Right renal pelvis (tissue), 4 donors: Measurements from ENCODE around the gene MCM8. TPM values are rescaled to one million over a fixed set of nuclear protein-coding genes. Genes with fewer than 3 reads are reported as not detected.

Source experiments
- DNase-seq, 4 donors: peaks; one replicate each; pipeline ENCODE4 v3.0.0-alpha.2; 2013; ENCODE audit warnings: low read depth in 4 of 4, low spot score in 3 of 4, missing footprints in 1 of 4
- polyA plus RNA-seq, 4 donors: library from polyadenylated mRNA; unstranded; fragments of 120-200 nt; gene quantifications; one replicate each; pipeline ENCODE4 v1.2.1, GENCODE V29; 2013; ENCODE audit not compliant: insufficient read length in 4 of 4

Gene MCM8
- polyA plus RNA-seq = 10 to 100 TPM; 12.6 to 15.4 (median 14.7) TPM

GRCh38 chr20:5950271-5951031 lies at the start of gene MCM8, which contains the start of gene TRMT6:
MCM8 (plus strand) TSS chr20:5950652; CDS start chr20:5952016, 1,364 bp downstream.
TRMT6 (minus strand) TSS chr20:5950533; CDS start chr20:5950405, 128 bp downstream.
- peak; percentile 88 to 93 (median 91) for DNase-seq

GRCh38 chr20:5900908-5901307 lies 49.5 kb upstream of the MCM8 start:
- DNase-seq = no peak

- DNase-seq = no peak
These were observed 41.5 kb upstream of the MCM8 start for GRCh38 chr20:5908981-5909380.

DNA sequence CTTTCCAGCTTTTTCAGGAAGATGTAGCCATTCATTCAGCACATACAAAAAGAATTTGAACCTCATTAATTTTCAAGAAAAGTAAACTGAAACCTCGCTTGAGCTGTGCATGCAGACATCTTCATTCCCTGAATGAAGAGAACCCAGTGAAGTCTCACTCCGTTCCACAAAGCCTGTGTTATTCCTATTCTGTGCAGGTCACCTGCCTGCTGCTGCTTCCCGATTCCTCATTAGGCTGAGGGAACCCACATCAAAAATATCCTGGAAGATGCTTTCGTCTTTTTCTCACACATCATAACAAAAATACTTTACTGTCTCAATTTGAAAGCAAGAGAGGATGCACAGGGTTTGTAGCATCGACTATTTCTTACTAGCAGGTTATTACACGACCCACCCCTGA lies 40.3 kb upstream of the MCM8 start:
- no peak for DNase-seq

GRCh38 chr20:5913166-5913565 lies 37.3 kb upstream of the MCM8 start:
- DNase-seq = no peak

GRCh38 chr20:5914859-5915258 lies 35.6 kb upstream of the MCM8 start:
- DNase-seq = no peak

GRCh38 chr20:5918856-5919625 lies 31.4 kb upstream of the MCM8 start:
- no peak for DNase-seq

DNA sequence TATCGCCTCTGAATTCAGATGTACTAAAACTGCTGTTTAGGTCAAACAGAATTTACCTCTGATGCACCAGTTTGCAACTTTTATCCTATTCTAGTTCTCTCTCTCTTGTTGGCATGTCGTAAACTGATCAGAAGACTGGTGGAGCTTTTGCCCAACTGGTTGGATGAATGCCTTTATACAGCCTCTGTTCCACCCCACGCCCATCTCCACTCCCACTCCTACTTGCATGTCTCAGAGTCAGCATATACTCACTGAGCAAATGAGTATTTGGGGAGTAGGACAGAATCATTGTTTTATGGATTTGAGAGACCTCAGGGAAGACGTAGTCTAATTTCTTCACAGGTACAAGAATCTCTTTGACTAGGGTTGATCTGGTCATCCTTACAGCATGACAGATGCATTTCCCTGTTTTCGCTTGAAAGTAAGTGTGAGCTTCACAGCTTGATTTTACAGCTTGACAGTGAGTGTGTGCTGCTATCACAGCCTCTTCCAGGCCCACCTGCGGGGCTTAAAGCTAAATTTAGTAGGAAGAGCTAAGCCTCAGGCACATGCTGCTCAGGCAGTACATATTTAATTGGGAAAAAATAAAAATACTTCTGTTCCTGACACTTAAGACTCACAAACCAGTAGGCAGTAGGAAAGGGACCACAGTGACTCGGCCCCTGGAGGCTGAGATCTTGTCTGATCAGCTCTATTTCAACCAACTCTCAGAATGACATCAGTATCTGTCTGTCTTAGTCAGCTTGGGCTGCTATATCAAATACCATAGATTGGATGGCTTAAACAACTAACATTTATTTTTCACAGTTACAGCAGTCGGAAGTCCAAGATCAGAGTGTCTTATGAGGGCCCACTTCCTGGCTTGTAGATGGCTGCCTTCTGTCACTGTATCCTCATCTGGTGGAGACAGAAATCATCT lies 30.6 kb upstream of the MCM8 start:
- DNase-seq = no peak

DNA sequence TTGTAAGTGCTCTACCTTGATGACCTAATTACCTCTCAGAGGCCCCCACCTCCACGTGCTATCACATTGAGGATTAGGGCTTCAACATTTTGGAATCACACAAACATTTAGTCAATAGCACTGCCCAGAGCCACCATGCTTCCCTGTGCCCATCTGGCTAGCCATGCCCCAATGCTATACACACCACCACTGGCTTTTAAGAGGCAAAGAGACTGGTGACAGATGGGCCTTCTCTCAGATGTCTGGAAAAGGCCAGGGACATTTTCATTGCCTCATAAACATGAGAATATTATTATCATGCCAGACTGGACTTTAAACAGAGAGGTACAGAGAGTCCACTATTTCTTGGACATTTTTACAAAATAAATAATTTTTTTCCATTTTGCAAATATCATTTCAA lies 29.9 kb upstream of the MCM8 start:
- DNase-seq = no peak

GRCh38 chr20:5923493-5923892 lies 27.0 kb upstream of the MCM8 start:
- no peak for DNase-seq

GRCh38 chr20:5925551-5925950 lies 24.9 kb upstream of the MCM8 start:
- DNase-seq = no peak

- DNase-seq = no peak
These were observed 22.5 kb upstream of the MCM8 start for GRCh38 chr20:5927749-5928462.

GRCh38 chr20:5928836-5929715 lies 21.4 kb upstream of the MCM8 start:
- no peak for DNase-seq

- no peak for DNase-seq
These were observed 19.0 kb upstream of the MCM8 start for GRCh38 chr20:5931411-5931810.

DNA sequence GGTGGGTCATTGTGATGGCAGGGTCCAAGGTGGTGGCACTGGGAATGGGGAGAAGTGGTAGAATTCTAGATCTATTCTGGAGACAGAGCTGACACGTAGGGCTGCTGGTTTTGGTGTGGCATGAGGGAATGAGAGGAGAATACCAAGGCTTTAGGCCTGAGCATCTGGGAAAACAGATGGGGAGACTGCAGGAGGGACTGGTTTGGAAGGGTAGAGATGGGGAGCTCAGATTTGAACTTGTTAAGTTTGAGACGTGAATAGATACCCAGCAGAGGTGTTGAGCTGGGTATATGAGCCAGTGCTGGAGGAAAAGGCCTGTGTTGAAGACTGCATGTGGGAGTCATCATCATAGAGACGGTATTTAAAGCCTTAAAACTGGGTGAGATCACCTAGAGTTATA lies 17.7 kb upstream of the MCM8 start:
- no peak for DNase-seq

GRCh38 chr20:5933802-5934436 lies 16.5 kb upstream of the MCM8 start:
- no peak for DNase-seq

DNA sequence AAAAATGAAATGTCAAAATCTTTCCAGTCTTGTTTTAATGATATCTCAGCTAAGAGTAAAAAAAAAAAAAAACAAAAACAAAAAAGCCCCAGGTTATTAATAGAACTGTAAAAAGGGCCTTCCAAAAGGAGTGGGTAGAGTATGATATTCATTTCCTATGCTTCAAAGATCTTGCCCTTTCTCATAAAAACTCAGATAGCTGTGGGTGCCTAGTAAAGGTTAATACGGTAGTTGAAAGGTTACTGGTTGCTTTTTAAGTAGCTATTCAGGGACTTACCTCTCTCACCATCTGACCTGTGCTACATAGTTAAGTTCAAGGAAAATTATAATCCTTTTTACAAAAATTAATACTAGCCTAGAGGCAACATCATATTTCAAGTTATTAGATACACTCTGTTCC lies 15.1 kb upstream of the MCM8 start:
- DNase-seq = no peak

GRCh38 chr20:5936238-5936637 lies 14.2 kb upstream of the MCM8 start:
- DNase-seq = no peak
